GM18520 (cell line): ENCODE data around the gene TMCC2.

Source experiments
- ATAC-seq: cut with Tn5 transposase; IDR thresholded peaks from one replicate; pipeline ENCODE4 v1.9.1; 2021; ENCODE audit not compliant: unreplicated experiment

Gene TMCC2

DNA sequence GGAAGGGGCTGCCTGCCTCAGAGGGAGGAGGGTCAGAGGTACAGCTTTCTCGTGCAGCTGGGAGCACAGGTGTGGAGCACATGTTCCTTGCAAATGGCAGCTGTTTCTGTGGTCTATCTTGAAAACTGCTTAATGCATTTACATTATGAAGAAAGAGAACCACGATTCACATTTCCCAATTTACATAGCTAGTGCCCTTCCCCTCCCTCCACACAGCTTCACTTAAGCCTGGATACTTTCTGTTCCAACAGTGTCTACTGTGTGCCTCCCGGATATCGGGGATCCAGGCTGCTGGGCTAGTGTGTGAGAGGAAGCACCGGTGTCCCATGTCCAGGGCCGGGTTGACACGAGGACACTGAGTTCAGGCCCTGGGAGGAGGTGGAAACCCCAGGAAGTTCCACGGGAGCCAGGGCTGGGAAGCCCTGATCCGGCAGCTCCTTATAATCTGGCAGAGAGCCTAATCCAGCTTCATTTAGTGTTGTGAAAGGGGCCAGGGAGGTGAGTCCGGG, 31.6 kb downstream of the TMCC2 start:
- ATAC-seq = no peak

DNA sequence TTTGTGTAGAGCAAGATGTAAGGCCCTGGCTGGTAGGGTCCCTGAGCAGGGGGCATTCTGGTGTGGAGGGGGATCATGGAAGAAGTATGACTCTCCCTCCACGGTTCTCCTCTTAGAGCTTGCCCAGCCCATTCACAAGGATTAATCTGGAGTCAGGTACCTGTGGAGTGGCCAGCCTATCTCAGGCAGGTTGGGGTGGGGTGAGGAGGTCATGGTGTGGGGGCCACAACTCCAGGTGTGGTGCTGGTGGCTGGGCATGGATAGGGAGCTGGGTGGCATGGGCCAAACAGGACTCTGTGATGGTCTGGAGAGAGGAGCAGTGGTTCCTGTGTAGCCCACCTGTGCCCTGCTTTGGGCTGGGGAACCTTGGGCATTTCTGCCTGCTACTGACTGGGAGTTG, 32.3 kb downstream of the TMCC2 start:
- no peak for ATAC-seq

DNA sequence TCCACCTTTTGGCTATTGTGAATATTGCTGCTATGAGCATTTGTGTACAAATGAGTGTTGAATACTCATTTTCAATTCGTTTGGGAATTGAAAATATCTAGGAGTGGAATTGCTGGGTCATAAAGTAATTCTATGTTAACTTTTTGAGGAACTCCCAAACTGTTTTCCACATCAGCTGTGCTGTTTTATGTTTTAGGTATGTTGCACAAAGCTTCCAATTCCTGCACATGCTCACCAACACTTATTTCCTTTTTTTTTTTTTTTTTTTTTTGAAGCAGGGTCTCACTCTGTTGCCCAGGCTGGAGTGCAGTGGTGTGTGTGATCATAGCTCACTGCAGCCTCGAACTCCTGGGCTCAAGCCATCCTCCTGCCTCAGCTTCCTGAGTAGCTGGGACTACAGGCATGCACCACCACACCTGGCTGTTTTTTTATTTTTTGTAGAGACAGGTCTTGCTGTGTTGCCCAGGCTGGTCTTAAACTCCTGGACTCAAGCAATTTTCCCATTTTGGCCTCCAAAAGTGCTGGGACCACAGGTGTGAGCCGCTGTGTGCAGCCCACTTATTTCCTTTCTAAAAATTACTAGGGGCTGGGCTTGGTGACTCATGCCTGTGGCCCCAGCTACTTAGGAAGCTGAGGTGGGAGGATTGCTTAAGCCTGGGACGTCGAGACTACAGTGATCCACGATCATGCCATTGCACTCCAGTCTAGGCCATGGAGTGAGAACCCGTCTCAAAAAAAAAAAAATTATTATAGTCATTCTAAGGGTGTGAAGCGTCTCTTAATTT, 33.4 kb downstream of the TMCC2 start:
- no peak for ATAC-seq

DNA sequence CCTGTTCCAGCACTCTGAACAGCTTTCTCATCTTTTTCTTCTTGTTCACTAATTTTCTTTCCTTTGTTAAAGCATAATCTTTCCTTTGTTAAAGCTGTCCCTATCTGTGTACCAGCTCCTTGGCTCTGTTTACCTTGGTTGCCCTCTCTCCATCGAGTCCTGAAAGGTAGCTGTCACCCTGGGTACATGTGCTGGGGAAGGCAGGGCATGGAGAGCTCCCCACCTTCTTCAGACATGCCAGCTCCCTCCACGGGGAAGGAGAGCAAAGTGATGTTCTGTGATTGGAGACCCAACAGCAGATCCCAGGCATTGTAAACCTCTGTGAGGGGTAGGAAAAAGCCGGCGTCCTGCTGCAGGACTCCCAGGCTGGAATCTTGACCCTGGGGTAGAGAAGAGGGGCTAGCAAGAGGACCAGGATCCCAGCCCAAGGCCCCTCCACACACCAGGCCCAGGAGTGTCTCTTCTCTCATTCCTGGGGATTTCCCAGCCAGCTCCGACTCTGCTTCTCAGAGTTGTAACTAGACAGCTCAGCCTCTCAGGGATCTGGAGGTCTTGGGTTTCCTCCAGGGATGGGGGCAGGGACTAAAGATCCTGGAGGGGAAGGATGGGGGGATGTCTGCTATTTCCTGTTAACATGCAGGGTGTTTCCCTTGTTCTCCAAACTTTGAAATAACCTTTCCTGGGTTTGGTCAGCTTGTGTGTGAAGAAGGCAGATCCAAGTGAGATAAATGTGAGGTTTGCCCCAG, 34.4 kb downstream of the TMCC2 start:
- no peak for ATAC-seq

DNA sequence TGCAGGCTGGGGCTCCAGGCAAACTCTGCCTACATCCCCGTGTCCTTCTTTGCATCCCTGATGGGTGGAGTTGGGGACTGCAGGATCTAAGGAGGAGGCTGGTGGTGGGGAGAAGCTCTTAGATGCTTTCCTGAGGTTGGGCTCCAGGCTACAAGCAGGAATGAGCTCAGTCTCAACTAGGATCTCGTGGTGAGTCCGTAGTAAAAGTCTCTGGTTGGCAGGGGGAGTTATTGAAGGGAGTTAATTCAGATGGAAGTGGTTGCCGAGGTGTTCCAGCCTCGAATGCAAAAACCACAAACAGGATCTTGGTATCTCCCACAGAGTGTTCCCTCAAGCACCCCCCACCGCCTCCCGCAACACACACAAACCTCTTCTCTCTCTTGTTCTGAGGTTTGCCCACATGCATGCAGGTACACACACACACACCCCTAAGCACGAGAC, 35.0 kb downstream of the TMCC2 start:
- ATAC-seq = no peak

DNA sequence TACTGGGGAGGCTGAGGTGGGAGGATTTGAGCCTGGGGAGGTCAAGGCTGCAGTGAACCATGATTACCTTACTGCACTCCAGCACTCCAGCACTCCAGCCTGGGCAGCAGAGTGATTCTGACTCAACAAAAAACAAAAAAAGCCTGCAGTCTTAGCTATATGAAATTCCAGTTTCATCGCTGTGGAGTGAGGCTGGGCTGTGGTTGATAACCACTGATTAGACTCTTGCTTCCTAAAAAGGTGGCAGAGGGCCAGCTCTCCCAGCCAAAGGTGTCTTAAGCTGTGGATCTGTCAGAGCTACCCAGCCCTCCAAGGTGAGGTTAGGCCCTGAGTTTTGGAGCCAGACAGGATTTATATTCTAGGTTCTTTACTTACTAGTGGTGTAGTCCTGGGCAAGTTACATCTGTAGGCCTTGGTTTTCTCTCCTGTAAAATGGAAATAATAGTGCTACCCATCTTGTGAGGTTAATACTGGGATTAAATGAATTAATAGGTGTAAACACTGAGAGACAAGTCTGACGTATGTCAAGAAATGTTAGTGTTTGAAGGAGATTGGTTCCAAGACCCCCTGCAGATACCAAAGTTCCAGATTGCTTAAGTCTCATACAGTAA, 35.9 kb downstream of the TMCC2 start:
- ATAC-seq = no peak

DNA sequence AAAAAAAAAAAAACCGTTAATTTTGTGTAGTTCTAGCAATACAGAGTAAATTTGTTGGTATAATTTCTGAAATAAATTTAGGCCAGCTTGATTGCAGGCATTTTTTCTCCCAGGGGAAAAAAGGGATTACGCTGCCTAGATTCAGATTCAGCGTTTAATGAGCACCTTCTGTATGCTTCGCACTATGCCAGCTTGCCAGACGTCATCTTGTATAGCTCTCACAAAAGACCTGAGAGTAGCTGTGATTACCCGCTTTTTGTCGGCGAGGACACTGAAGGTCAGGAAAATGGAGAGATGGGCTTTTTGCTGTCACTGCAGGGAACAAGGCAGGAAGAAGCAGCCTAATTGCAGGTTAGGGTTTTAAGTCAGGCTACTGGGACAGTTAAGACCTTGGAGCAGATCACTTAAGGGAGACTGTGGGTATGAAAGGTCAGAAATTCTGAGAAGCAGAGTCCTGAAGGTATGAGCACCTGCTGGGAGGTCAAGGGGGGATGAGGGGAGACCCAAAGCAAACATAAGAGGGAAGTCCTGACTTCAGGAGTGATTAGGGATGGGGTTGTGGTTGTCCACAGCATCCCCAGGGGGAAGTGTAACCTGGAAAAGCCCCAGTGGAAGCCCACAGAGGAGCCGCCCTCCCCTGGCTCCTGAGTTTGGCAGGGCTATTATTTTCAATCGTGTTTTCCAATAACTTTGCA, 39.0 kb downstream of the TMCC2 start:
- no peak for ATAC-seq

DNA sequence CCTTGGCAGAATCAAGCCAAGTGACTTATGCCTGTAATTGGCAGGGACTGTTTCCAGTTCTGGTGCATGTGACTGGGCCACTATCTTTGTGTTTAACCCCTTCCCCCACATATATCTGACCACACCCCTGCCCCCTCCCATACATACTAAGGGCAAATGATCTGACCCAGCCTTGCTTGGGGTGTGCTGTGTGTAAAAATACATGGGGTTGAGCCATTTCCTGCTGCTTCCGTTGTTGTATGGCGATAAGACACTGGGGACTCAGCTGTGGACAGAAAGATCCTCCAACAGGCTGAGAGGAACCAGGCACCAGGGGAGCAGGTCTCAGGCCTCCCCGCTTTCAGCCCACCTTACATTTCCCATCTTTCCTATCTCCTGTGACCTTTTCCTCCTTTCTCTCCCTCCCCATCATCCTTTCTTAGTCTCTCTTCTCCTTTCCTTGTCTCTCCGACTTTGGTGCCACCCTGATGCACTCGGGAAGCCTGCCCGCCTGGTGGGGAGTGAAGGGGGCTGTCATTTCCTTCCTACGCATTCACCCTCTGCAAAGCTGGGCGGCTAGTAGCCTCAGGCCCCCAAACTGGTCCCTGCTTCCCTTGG, 39.7 kb downstream of the TMCC2 start:
- no peak for ATAC-seq

DNA sequence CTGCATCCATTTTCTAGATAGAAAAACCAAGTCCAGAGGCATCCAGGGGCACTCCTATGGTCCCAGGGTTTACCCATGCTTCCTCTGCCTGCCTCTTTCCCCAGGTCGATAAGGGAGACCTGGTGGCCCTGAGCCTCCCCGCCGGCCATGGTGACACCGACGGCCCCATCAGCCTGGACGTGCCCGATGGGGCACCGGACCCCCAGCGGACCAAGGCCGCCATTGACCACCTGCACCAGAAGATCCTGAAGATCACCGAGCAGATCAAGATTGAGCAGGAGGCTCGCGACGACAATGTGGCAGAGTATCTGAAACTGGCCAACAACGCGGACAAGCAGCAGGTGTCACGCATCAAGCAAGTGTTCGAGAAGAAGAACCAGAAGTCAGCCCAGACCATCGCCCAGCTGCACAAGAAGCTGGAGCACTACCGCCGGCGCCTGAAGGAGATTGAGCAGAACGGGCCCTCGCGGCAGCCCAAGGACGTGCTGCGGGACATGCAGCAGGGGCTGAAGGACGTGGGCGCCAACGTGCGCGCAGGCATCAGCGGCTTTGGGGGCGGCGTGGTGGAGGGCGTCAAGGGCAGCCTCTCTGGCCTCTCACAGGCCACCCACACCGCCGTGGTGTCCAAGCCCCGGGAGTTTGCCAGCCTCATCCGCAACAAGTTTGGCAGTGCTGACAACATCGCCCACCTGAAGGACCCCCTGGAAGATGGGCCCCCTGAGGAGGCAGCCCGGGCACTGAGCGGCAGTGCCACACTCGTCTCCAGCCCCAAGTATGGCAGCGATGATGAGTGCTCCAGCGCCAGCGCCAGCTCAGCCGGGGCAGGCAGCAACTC, 41.3 kb downstream of the TMCC2 start:
- no peak for ATAC-seq

DNA sequence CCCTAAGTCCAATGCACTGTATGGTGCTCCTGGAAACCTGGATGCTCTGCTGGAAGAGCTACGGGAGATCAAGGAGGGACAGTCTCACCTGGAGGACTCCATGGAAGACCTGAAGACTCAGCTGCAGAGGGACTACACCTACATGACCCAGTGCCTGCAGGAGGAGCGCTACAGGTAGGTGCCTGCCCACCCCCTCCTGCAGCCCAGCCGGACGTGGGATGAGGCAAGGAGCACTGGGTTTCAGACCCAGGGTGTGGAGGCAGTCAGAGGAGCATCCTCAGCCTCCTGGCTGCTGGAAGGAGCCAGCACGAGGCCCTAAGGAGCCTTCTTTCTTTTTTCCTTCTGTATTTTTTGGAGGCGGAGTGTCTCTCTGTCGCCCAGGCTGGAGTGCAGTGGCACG, 42.0 kb downstream of the TMCC2 start:
- ATAC-seq = no peak

DNA sequence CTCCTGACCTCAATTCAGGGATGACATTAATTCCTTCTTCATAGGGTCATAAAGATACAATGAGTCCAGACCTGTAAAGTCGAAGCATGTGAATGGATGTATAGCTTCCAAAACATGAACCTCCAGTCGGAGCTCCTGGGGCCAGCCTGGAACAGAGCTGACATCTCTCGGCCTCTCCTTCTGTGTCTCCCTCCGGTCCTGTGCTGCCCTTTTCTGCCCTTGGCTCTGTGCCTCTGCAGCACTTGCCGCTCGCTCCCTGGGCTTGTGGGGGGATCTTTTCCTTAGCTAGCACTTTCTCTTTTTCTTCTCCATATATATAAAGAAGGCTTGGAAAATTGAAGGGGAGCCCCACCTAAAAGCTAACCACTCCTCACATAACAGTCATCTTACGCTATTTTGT, 42.5 kb downstream of the TMCC2 start:
- no peak for ATAC-seq

DNA sequence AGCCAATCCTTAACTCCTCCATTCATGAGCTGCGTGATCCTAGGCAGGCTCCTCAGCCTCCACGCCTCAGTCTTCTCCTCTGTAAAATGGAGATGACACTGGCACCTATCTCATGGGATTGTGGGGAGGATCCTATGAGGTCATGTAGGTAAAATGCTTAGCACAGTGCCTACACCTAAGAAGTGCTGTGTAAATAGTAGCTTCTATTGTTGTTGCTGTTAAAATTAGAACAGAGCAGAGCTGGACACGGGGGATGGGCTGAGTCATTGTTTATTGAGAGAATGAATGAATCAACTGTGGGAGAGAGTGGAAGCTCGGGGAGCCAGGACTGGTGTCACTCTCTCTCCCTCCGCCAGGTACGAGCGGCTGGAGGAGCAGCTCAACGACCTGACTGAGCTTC, 43.0 kb downstream of the TMCC2 start:
- no peak for ATAC-seq

DNA sequence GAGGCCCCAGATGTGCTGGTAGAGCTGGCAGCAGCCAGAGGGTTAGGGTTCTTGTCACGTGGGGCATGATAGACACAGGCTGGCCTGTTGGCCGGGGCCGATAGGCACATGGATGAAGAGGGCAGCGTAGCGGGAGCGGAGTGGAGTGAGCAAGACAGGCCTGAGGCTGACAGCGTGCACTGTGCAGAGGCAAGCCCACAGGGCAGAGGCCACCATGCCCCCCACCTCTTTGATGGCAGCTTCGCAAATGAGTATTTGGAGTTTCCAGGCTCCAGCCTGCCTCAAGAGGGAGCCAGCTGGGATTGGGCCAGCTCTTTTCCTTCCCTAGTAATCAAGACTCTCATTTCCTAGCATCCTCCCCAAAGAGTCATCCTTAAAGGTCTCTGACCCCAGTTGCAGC, 43.5 kb downstream of the TMCC2 start:
- no peak for ATAC-seq

DNA sequence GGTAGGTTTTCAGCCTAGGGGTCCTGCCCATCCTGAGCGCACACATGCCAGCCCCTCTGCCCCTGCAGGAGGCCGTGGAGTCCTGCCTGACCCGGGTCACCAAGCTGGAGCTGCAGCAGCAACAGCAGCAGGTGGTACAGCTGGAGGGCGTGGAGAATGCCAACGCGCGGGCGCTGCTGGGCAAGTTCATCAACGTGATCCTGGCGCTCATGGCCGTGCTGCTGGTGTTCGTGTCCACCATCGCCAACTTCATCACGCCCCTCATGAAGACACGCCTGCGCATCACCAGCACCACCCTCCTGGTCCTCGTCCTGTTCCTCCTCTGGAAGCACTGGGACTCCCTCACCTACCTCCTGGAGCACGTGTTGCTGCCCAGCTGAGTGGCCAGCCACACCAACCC, 44.0 kb downstream of the TMCC2 start:
- no peak for ATAC-seq

DNA sequence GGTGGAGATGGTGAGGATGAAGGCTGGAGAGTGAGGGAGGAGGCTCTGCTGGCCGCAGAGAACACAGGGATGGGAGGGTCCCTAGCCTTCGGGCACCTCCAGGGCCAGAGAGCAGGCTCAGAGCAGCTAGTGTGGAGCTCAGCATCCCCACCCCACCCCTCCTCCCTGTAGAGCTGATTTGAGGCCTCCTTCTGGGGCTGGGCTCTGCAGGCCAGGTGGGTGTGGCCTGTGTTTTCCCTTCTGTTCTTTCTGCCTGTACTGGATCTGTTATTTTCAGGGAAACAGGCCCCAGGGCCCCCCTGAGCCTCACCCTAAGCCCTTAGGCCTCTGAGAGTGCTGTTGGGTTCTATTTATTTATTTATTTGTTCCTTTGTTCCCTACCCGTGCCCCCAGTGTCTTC, 44.8 kb downstream of the TMCC2 start:
- ATAC-seq = no peak

DNA sequence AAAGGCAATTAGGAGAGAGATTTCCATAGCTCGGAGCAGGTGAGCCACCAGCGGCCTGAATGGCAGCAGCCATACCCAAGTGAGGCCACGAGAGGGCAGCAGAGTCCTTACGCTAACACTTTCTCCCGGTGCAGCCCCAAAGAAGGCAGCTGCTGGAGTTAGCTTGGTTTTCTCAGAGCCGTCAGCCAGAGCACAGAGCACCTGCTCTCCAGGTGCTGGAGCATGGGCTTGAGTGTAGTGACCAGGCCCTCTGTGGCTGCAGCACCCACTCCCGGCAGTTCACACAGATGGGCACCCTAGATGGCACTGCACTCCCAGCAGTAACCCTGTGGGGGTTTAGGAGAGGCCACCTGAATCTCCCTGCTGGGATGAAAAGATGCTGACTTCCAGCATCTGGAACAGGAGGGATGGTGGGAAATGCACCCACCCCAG, 45.8 kb downstream of the TMCC2 start:
- ATAC-seq = peak; percentile 64

DNA sequence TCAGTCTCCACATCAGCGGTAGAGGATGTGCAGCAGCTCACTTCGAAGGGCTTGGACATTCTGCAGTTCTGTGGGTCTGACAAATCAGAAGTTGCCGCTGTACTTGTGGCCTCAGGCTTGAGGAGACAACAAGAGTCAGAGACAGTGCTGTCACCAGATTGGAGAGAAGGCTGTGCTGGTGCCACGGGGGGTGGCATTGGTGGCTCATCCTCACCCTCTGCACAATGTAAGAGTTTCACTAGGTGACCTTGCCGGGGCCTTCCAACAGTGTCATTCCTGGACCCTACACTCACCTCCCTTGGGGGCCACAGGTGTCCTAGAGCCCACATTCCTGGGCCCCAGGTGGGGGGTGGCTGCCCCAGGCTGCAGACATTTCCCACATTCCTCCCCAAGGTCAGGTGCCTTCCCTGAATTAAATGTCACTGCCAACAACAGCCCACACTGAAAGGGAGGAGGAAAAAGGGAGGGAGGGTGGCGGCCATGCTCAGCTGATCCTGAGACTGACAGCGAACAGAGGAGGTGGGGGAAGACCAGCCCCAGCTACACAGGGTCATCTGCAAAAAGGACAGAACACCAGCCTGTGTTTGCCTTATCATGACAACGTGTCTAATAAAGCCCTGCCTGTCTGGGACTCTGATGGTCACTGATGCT, 46.4 kb downstream of the TMCC2 start:
- ATAC-seq = no peak

DNA sequence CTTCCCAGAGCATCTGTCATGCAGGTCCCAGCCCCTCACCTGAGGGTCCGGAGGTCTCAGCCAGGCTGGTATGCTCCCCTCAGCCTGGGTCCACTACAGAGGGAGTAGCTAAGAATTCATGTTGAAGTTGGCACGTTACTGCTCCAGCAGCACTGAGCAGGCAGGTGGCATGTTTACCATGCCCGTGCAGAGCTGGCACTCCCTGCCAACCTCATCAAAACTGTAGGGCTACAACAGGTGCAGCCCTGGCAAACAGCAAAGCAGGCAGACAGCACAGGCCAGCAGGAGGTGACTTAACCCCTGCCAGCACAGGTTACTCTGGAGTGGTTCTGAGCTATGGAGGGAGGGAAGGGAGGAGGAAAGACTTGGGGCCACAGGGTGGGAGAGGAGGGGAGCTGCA, 47.4 kb downstream of the TMCC2 start:
- no peak for ATAC-seq

DNA sequence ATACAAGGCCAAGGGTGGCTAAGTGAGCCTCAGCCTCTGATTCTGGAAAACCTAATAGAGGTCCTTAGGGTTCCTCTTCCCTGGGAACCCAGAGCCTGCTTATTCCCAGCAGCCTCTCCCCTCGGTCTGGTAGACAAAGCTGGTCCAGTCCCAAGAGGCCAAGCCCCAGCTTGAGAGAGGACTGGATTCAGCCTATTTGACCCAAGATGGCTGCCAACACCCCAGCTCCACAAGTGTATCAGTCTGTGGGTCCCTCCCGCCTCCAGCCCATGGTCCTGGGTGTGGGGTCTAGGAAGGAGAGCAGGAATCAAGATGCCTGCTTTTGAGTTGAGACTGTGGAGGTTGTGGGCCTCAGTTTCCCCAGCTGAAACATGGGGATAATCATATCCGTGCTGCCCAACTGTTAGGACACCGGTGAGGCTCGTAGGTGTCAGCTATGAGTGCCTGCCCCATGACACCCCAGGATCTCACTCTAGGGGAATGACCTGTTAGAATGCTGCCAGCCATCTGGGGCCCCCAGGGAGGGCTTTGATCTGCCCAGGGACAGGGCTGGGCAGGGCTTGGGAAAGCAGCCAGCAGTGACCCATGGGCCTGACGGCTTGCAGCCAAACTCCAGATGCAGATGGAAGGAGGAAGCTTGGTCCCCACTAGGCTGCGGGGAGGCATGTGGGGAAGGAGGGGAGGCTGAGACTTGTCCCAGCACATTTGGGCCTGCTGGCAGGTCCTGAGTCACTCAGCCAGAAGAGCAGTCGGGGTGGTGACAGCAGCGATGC, 48.4 kb downstream of the TMCC2 start:
- ATAC-seq = no peak
